Osteoblast (primary cell): ENCODE data around the gene NSD2. TPM values are rescaled to one million over a fixed set of nuclear protein-coding genes. Genes with fewer than 3 reads are reported as not detected.

Source experiments
- DNase-seq: peaks from one replicate; pipeline ENCODE4 v3.0.0; 2011; ENCODE audit warnings: low spot score, mixed read lengths; ENCODE audit not compliant: insufficient read length; ENCODE audit errors: missing footprints
- H2AFZ ChIP-seq: 2 replicates; pipeline ENCODE4 v1.6.0; 2011; ENCODE audit warnings: mild to moderate bottlenecking, low read length
- H3K27ac ChIP-seq: 2 replicates; pipeline ENCODE4 v1.5.1; 2011; ENCODE audit warnings: mild to moderate bottlenecking, low read depth, low read length, moderate library complexity
- H3K27me3 ChIP-seq: 2 replicates; pipeline ENCODE4 v1.6.0; 2012; ENCODE audit warnings: mild to moderate bottlenecking, control low read depth, inconsistent platforms, low read length, moderate library complexity; ENCODE audit not compliant: insufficient read depth
- H3K36me3 ChIP-seq: 2 replicates; pipeline ENCODE4 v1.5.1; 2011; ENCODE audit warnings: mild to moderate bottlenecking, low read length, control low read depth, moderate library complexity; ENCODE audit not compliant: insufficient read depth
- H3K4me1 ChIP-seq: 2 replicates; pipeline ENCODE4 v1.5.1; 2011; ENCODE audit warnings: mild to moderate bottlenecking, low read length, control low read depth, moderate library complexity; ENCODE audit not compliant: insufficient read depth
- H3K4me2 ChIP-seq: 2 replicates; pipeline ENCODE4 v1.6.0; 2011; ENCODE audit warnings: mild to moderate bottlenecking, low read length; ENCODE audit not compliant: insufficient read depth
- H3K4me3 ChIP-seq: fragments of 200-600 bp; sonication (generic); 3 replicates; pipeline ENCODE4 v1.5.1; 2012; ENCODE audit warnings: mild to moderate bottlenecking, low read length, inconsistent platforms; ENCODE audit not compliant: insufficient read depth
- H3K79me2 ChIP-seq: 2 replicates; pipeline ENCODE4 v1.6.0; 2012; ENCODE audit warnings: mild to moderate bottlenecking, low read length, control low read depth, inconsistent platforms; ENCODE audit not compliant: insufficient read depth
- H3K9me3 ChIP-seq: 2 replicates; pipeline ENCODE4 v1.5.1; 2011; ENCODE audit warnings: low read depth, low read length, control low read depth
- H4K20me1 ChIP-seq: 2 replicates; pipeline ENCODE4 v1.6.0; 2012; ENCODE audit warnings: mild to moderate bottlenecking, low read length, control low read depth; ENCODE audit not compliant: insufficient read depth
- total RNA-seq: library from RNA; depleted of rRNA; stranded (reverse); fragments of >200 nt; gene quantifications from 2 replicates; pipeline ENCODE4 v1.2.3, GENCODE V29; 2012
- TF ChIP-seq, protein P1 (sequence below): IDR thresholded peaks from 2 replicates; pipeline ENCODE4 v1.5.1; 2011; ENCODE audit warnings: mild to moderate bottlenecking, low read depth, low read length, moderate library complexity; ENCODE audit errors: extremely low read depth

Gene NSD2
- total RNA-seq, 1 donor, result 58.6 TPM

DNA sequence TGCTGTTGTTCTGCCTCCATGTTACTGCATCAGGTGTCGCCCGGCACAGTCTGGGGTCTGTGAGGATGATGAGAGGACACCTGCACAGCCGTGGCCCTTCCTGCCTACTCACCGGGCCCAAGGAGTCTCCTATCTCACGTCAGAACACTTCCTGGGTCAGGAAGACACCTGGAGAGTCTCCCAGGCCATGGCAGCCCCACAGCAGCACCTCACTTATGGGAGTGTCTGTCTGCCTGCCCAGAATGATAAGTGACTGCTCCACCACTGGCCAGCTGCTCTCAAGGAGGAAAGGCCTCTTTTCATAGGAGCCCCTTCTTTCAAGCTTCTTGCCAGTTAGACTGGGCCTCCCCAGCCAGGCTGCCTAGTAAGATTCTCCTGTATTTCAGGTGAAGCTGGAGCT is 81.5 kb downstream of the NSD2 start:
- H3K79me2 ChIP-seq, result peaks cover 24% of the 10 kb centered on the region
- H4K20me1 ChIP-seq, result peaks cover 5% of the 10 kb centered on the region
- H3K4me2 ChIP-seq, result no peak overlapping the region
- no peaks in the 10 kb centered on the region for H3K9me3 ChIP-seq
- H3K27ac ChIP-seq, result no peak overlapping the region
- H3K4me3 ChIP-seq, result no peak overlapping the region
- H3K4me1 ChIP-seq, result no peaks in the 10 kb centered on the region
- DNase-seq, result no peak
- no peaks in the 10 kb centered on the region for H3K27me3 ChIP-seq
- TF ChIP-seq, protein P1, sequence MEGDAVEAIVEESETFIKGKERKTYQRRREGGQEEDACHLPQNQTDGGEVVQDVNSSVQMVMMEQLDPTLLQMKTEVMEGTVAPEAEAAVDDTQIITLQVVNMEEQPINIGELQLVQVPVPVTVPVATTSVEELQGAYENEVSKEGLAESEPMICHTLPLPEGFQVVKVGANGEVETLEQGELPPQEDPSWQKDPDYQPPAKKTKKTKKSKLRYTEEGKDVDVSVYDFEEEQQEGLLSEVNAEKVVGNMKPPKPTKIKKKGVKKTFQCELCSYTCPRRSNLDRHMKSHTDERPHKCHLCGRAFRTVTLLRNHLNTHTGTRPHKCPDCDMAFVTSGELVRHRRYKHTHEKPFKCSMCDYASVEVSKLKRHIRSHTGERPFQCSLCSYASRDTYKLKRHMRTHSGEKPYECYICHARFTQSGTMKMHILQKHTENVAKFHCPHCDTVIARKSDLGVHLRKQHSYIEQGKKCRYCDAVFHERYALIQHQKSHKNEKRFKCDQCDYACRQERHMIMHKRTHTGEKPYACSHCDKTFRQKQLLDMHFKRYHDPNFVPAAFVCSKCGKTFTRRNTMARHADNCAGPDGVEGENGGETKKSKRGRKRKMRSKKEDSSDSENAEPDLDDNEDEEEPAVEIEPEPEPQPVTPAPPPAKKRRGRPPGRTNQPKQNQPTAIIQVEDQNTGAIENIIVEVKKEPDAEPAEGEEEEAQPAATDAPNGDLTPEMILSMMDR, result no peak
- H2AFZ ChIP-seq, result no peak overlapping the region
- H3K36me3 ChIP-seq, result peaks cover 72% of the 10 kb centered on the region

DNA sequence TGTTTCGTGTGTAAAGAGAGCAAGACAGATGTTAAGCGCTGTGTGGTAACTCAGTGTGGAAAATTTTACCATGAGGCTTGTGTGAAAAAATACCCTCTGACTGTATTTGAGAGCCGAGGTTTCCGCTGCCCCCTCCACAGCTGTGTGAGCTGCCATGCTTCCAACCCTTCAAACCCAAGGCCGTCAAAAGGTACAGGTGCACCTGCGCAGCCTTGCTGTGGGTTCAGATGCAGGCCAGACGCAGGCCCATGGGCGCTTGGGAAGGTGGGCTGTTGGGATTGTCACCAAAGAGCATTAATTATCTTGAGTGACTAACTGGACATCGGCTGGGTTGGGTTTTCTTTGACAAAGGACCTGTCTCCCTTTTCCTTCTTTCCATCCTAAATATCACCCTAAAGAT is 82.1 kb downstream of the NSD2 start:
- Histone ChIP-seq H3K79me2 (peaks cover 22% of the 10 kb centered on the region), H3K27me3 (no peaks in the 10 kb centered on the region), H2AFZ (no peak overlapping the region), H3K4me1 (no peaks in the 10 kb centered on the region), H3K27ac (no peak overlapping the region), H3K4me3 (no peak overlapping the region), H4K20me1 (peaks cover 5% of the 10 kb centered on the region), H3K4me2 (no peak overlapping the region), H3K36me3 (peaks cover 78% of the 10 kb centered on the region), H3K9me3 (no peaks in the 10 kb centered on the region)
- no peak for DNase-seq
- TF ChIP-seq, protein P1, result no peak

DNA sequence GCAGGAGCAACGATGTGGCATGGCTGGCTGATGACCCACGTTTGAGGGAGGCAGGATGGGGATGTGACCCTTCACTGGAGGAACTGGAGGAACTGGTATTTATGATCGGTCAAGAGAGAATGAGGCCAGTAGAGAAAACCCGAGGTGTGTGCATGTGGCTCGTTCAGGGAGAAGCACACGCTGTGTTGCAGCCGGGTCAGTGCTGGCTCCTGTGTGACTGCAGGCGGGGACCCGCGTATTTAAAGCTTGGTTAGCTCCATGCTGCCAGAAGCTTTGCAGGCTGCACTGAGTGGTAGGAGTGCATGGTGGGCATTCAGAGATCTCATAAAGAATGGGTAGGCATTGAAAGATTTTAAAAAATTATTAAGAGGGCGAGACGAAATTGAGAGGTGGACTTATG is 85.4 kb downstream of the NSD2 start:
- Histone ChIP-seq H3K4me1 (peaks cover 3% of the 10 kb centered on the region), H2AFZ (no peak overlapping the region), H3K36me3 (peaks cover 83% of the 10 kb centered on the region), H3K4me2 (no peak overlapping the region), H3K9me3 (no peaks in the 10 kb centered on the region), H3K79me2 (peaks cover 32% of the 10 kb centered on the region), H3K4me3 (no peak overlapping the region), H3K27ac (no peak overlapping the region), H3K27me3 (no peaks in the 10 kb centered on the region), H4K20me1 (peaks cover 8% of the 10 kb centered on the region)
- DNase-seq, result no peak
- TF ChIP-seq, protein P1, result no peak

DNA sequence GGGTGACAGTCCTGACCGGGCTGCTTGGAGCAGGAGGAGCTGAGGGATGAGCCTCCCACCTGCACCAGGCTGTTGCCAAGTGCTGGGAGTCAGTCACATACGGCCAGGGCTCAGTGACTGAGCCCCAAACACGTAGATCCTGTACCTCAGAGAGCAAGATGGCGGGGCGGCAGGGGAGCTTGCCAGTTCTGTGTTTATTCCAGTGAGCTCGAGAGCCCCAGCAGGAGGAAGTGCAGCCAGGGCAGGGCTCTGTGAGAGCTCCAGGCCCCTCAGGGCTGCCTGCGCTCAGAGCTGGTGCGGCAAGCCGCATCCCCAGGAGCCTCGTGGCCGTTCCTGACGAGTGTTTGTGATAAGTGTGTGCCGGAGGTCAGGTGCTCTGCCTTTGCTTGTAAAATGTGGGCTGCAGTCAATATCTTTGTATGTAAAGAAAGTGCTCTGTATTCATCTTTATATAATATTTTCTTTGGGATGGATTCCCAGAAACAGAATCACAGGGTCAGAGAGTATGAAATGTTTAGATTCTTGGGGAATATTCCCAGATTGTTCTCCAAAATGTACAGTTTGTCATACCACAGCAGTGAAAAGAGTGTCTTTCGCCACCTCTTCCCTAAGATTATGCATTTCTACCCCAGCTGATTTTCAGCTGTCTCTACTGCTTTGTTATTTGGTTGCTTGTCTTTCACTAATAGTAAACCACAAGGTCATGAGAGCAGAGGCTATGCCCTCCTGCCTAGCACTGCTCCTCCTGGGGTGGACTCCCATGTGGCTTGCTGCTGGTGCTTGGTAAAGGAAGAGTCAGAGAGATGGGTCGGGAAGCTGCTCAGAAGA is 87.3 kb downstream of the NSD2 start:
- DNase-seq, result no peak
- Histone ChIP-seq H3K9me3 (no peaks in the 10 kb centered on the region), H3K4me2 (no peak overlapping the region), H3K4me1 (peaks cover 3% of the 10 kb centered on the region), H3K79me2 (peaks cover 39% of the 10 kb centered on the region), H2AFZ (no peak overlapping the region), H4K20me1 (peaks cover 8% of the 10 kb centered on the region), H3K36me3 (peaks cover 84% of the 10 kb centered on the region), H3K27me3 (no peaks in the 10 kb centered on the region), H3K4me3 (no peak overlapping the region), H3K27ac (no peak overlapping the region)
- TF ChIP-seq, protein P1, result no peak
